ENCODE data around the gene CYTH4. TPM values are rescaled to one million over a fixed set of nuclear protein-coding genes. Genes with fewer than 3 reads are reported as not detected.

Gene CYTH4
- polyA plus RNA-seq, 12 donors: 3.9 to 13.7 (median 5.1) TPM; not detected in 1

GRCh38 chr22:37289156-37289735, 6.9 kb downstream of the CYTH4 start:
- DNase-seq: no peak

DNA sequence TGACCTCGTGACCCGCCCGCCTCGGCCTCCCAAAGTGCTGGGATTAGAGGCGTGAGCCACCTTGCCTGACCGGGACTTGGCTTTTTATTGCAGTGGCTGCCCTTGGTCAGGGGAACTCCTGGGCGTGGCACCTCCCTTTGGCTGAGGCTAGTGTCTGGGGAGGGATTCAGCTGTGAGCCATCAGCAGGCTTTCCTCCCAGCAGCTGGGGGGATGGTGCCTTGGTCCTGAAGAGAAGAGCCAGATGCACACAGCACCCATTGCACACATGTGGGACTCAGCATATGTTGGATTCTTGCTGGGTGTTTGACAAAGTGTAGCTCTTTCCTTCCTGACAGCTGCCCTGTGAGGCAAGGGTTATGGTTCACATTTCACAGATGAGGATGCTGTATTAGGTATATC, 8.4 kb downstream of the CYTH4 start:
- DNase-seq: no peak

DNA sequence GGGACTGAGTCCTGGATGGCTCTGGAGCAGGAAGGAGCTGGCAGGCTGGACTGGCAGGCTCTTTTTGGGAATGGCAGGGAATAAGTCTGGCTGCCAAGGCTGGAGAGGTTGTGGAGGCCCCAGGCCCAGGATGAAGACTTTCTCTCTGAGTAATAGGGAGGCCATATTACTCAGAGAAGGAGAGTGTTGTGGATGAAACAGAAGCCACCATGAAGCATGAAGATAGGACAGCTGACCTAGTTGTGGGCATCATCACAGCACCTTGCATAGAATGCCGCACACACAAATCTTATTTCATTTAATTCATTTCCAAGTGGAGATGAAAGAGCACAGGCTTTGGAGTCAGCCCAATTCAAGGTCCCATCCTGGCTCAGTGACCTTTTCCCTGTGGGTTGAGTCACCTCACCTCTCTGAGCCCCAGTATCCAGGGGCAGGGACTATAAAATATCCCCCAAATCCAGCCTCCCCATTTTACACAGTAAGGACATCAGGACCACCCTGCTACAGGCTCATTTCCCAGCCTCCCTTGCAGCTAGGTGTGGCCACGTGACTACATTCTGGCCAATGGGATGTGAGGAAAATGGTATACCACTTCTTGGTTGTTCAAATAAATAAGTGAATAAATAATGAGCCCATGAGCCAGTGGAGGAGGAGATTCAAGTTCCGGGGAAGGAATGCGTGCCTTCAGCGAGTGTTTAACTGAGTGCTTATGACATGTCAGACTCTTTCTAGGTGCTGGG, 9.4 kb downstream of the CYTH4 start:
- no peak for DNase-seq

DNA sequence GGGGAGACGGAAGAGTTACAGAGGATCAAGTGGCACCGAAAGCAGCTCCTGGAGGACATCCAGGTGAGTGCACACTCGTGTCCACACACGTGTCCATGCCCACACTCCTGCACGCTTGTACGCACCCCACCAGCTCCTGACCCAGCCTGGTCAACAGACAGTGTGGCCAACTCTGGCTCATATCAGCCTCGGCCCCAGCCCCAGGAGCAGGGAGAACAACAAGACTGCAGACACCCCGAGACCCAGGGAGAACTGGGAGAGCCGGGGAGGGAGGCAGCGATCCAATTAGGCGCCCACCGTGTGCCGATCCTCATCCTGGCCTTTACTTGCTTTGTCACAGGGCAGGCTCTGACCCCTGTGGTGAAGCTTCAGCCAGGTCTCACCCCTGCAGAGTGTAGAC, 10.3 kb downstream of the CYTH4 start:
- DNase-seq: no peak

DNA sequence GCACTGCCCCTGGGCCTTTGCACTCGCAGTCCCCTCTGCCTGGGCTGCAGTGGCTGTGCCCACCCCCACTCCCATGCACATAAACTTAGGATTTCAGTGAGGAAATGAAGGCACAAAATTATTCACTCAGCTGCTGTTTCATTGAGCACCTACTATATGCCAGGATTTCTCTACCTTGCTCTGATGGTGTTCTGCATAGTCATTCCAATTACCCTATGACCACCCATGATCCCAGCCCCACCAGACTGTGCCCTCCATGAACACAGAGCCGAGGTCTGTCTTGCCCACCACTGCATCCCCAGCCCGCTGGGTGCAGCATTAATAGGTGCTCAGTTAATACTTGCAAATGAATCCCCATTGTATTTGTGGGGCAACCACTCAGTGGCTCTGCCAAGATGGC, 10.9 kb downstream of the CYTH4 start:
- no peak for DNase-seq

DNA sequence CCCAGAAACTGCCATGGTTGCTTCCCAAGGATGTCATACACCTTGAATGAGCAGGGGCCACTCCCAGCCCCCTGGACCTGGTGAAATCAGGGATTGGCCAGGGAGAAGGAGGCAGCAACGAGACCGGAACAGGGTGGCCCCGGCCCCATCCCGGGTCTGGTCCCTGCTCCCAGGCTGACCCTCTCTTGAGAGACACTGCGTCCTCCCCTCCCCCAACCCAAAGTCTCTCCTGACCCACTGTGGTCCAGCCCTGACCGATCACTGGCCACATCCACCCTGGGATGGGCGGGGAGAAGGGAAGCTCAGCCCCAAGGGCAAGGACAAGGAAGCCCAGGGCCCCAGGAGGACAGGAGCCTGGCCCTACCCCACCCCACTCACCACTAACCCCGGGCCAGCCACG, 12.4 kb downstream of the CYTH4 start:
- DNase-seq: no peak

DNA sequence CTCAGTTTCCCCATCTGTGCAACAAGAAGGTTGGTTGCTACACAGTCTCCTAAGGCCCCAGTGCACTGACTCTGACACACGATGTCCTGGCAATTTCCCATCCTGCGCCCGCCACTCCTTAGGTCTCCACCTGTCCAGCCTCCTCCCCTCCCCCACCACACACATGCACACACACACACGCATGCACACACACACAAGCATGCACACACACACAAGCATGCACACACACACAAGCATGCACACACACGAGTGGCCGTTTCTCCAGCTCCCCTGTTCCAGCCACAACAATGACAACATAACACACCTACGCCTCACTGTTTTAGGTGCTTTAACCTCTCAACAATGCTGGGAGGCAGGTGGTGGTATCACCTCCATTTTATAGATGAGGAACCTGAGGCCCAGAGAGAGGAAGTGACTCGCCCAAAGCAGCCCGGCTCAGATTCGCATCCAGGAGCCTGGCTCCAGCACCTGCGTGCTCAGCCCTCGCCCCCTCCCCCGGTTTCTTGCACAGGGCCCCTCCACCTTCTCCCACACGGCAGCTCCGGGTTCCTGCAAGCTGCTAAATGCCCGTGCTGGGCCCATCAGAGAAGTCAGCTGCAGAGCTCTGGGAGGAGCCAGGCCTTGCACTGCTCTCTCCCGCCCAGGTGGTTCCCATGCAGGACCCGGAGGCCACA, 13.0 kb downstream of the CYTH4 start:
- no peak for DNase-seq

DNA sequence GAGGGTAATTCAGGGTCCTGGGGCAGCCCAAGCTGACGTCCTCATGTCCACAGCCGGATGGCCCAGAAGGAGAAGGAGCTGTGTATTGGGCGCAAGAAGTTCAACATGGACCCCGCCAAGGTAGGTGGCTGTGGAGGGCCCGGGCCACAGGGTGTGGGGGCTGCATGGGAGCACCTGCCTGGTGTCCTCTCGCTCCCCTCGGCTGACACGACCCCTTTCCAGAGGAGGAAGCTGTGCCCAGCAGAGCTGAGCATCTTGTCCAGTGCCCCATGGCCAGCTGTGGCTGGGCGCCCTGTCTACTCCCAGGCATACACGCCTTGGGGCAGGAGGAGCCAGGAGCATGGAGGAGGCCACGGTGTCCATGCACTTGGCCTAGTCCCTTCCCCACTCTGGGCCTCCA, 13.6 kb downstream of the CYTH4 start:
- no peak for DNase-seq

DNA sequence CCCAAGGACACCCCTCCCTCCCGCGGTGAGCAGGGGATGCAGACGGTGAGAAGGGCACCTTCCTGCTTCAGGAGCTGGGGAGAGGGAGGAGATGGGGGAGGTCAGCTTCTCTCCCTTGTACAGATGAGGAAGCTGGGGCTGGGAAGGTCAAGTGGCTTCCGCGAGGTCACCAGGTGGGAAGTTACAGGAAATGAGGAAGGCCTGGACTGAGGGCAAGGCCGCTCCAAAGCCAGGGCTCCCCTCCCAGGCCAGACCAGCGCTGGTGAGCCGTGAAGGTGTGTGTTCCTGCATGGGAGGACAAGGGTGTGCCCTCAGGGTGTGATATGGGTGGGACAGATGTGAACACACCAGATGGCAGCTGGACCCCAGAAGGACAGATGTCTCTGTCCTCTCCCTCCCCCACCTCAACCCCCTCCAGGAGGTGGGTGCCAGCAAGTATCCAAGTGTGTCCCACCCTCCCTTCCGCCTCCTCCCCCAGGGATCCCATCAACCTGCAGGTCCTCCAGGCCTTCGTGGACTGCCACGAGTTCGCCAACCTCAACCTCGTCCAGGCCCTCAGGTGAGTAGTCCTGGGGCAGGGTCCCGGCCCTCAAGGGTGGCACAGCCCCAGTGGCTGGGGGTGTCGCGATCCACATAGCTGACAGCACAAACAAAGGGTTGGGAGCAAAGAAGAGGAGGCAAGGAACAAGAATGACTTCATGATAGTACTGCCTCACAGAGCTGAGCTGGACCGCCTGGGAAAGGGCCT, 16.6 kb downstream of the CYTH4 start:
- DNase-seq: no peak

DNA sequence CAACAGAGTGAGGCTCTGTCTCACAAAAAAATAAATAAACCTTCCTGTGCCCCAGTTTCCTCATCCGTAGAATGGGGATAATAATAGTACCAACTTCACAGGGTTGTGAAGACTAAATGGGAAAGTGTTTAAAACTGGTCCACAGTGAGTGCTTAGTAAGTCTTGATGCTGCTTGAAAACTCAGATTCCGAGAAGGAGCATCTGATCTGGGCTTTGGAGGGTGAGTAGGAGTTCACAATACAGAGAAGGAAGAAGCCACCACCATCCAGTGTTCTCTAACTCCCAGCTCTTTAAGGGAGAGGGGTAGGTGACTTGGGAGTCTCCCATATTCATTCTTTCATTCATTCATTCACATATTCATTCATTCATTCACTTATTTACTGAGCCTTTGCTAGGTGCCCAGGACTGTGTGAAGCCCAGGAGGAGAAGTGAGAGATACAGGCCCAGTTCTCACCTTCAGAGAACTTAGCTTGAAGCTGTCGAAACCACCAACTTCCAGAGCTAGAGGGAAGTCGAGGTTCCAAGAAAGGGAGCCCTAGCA, 17.7 kb downstream of the CYTH4 start:
- DNase-seq: no peak

- no peak for DNase-seq
These were observed 18.3 kb downstream of the CYTH4 start for GRCh38 chr22:37300551-37301017.

GRCh38 chr22:37301144-37301830, 19.0 kb downstream of the CYTH4 start:
- no peak for DNase-seq

DNA sequence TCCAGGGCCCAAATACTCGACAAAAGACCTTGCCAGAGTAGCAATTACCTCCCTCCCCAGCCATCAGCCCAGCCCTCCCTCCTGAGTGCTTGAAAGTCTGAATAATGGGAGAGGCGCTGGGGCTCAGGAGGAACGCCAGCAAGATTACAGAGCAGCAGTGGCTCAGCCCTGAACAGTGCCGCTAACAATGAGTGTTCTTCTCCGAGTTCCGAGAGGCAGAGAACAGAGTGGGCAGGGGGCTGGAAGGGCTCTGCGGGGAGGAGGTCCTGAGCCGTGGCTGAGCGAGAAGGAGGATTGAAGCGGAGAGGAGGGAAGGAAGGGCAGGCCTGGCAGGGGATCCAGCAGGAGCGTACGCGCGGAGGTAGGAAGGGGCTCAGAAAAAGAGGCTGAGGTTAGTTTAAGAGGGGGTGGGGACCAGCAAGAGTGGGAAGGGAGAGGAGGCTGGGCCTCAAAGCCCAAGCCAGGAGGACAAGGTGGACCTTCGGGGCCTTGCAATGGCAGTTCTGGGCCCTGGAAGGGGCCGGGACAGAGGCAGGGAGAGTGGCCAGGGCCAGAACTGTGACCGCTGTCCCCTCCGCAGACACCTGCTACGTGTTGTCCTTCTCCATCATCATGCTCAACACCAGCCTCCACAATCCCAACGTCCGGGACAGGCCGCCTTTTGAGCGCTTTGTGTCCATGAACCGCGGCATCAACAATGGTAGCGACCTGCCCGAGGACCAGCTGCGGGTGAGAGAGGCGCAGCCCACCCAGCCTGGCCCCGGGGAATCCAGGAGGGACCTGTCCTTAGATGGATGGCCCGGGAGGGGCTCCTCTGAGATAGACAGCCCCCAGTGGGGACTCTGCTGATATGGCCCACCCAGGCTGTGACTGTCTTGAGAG, 20.6 kb downstream of the CYTH4 start:
- DNase-seq: no peak

- DNase-seq: no peak
These were observed 21.5 kb downstream of the CYTH4 start for GRCh38 chr22:37303821-37304274.

GRCh38 chr22:37304595-37305343, 22.5 kb downstream of the CYTH4 start:
- no peak for DNase-seq

DNA sequence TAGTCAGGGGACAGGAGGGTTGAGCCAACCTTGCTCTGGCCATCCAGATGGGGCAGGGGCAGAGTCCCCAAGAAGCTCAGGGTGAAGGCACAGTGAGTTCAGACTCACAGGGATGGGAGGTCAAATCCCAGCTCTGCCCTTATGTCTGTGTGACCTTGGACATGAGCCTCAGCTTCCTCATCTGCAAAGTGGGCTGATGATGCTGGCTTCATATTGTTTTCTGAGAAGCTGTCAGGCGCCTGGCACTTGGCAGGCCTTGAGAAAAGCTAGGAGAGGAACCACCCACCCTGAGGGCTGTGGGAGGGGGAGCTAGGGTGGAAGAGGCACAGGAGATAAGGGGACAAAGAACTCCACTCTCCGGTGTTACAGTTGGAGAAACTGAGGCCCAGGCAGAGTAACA, 23.6 kb downstream of the CYTH4 start:
- no peak for DNase-seq

DNA sequence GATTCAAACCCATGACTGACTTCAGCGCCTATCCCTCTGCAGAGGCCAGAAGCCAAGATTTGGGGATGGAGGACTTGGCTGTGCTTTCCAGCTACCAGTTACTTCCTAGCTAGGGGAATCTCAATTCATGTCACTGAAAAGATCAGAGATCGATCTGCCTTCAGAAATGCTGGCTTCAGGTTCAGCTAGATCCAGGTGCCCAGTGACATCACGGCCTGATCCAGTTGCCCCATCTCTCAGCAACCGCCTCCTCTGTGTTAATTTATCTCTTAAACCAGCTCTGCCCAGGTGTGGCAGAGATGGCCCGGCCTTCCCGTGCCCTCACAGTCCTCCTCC, 24.2 kb downstream of the CYTH4 start:
- DNase-seq: no peak

DNA sequence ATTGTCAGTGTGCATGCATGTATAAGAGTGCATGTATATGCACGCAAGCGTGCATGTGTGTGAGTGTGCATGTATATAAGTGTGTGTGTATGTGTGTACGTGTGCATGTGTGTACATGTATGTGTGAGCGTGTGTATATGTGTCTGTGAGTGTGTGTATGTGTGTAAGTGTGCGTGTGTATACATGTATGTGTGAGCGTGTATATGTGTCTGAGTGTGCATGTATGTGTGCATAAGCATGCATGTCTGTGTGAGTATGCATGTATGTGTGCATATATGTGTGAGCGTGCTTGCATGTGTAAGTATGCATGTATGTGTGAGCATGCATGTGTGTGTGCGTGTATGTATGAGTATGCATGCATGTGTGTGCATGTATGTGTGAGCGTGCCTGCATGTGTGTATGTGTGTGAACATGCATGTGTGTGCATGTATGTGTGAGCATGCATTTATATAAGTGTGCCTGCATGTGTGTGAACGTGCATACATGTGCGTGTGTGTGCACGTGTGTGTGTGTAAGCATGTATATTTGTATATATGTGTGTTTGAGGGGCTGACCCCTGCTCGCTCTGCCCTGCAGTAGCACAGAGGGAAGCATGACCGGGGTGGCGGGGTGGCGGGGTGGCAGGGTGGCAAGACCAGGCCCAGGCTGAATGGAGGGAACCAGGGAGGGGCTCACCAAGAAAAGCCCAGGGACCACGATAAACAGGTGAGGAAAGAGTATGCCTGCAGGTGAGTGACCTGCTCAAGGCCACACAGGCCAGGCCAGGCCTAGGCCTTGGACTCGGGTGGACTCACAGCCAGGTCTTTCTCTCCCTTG, 26.3 kb downstream of the CYTH4 start:
- no peak for DNase-seq

All from muscle of arm (tissue), 12 donors.